Liver (tissue), 9 donors: ENCODE results near the gene BID. TPM values are rescaled to one million over a fixed set of nuclear protein-coding genes. Genes with fewer than 3 reads are reported as not detected.

Experiments used
- DNase-seq: peaks from one replicate; pipeline ENCODE4 v3.0.0-alpha.2; 2017; ENCODE audit warnings: low spot score
- H3K27ac ChIP-seq, 2 donors: one replicate each; pipeline ENCODE4 v1.7.0; 2013; ENCODE audit warnings: inconsistent platforms in 2 of 2, low read length in 2 of 2, control low read depth in 1 of 2, low read depth in 1 of 2, mild to moderate bottlenecking in 1 of 2
- H3K27me3 ChIP-seq, 4 donors: one replicate each; pipeline versions ENCODE4 v1.6.1 to v1.7.0; 2013; ENCODE audit warnings: low read length in 3 of 4, inconsistent platforms in 1 of 4, mild to moderate bottlenecking in 1 of 4, moderate library complexity in 1 of 4; ENCODE audit not compliant: control insufficient read depth in 4 of 4, insufficient read depth in 4 of 4
- H3K36me3 ChIP-seq, 4 donors: one replicate each; pipeline versions ENCODE4 v1.6.1 to v1.7.0; 2013; ENCODE audit warnings: low read length in 3 of 4, mild to moderate bottlenecking in 3 of 4, low read depth in 1 of 4, moderate library complexity in 1 of 4; ENCODE audit not compliant: control insufficient read depth in 4 of 4, insufficient read depth in 3 of 4
- H3K4me1 ChIP-seq, 4 donors: one replicate each; pipeline versions ENCODE4 v1.6.1 to v1.7.0; 2013; ENCODE audit warnings: low read length in 3 of 4, mild to moderate bottlenecking in 3 of 4, moderate library complexity in 1 of 4; ENCODE audit not compliant: control insufficient read depth in 4 of 4, insufficient read depth in 4 of 4
- H3K4me3 ChIP-seq, 3 donors: one replicate each; pipeline versions ENCODE4 v1.6.1 to v1.7.0; 2013; ENCODE audit warnings: low read length in 3 of 3, control low read depth in 1 of 3, low read depth in 1 of 3, mild to moderate bottlenecking in 1 of 3
- H3K9ac ChIP-seq, 2 donors: one replicate each; pipeline ENCODE4 v1.7.0; 2013; ENCODE audit warnings: low read length in 2 of 2, mild to moderate bottlenecking in 2 of 2, moderate library complexity in 2 of 2, control low read depth in 1 of 2, low read depth in 1 of 2
- H3K9me3 ChIP-seq, 4 donors: one replicate each; pipeline versions ENCODE4 v1.6.1 to v1.7.0; 2013; ENCODE audit warnings: low read length in 3 of 4; ENCODE audit not compliant: control insufficient read depth in 4 of 4
- EGR1 ChIP-seq, 2 donors: IDR thresholded peaks; 2 replicates each; pipeline ENCODE4 v1.6.1; 2016 to 2018; ENCODE audit warnings: antibody characterized with exemption in 2 of 2, low read depth in 2 of 2
- FOXA1 ChIP-seq: IDR thresholded peaks from 2 replicates; pipeline ENCODE4 v1.6.1; 2016; ENCODE audit warnings: antibody characterized with exemption
- FOXA2 ChIP-seq: IDR thresholded peaks from 2 replicates; pipeline ENCODE4 v1.6.1; 2016; ENCODE audit warnings: antibody characterized with exemption
- GABPA ChIP-seq, 2 donors: IDR thresholded peaks in 1 of 2; conservative IDR thresholded peaks in 1 of 2; 2 replicates each; pipeline ENCODE4 v1.6.1; 2016; ENCODE audit warnings: antibody characterized with exemption in 2 of 2, mild to moderate bottlenecking in 1 of 2, moderate library complexity in 1 of 2
- HNF4A ChIP-seq, 2 donors: conservative IDR thresholded peaks; 2 replicates each; pipeline ENCODE4 v1.6.1; 2016; ENCODE audit warnings: antibody characterized with exemption in 2 of 2, mild to moderate bottlenecking in 2 of 2
- HNF4G ChIP-seq: IDR thresholded peaks from 2 replicates; pipeline ENCODE4 v1.6.1; 2016; ENCODE audit warnings: antibody characterized with exemption
- JUND ChIP-seq, 2 donors: IDR thresholded peaks; 2 replicates each; pipeline ENCODE4 v1.6.1; 2016; ENCODE audit warnings: antibody characterized with exemption in 2 of 2
- MAX ChIP-seq: IDR thresholded peaks from 2 replicates; pipeline ENCODE4 v1.6.1; 2016; ENCODE audit warnings: antibody characterized with exemption
- NR2F2 ChIP-seq: IDR thresholded peaks from 2 replicates; pipeline ENCODE4 v1.6.1; 2016; ENCODE audit warnings: antibody characterized with exemption
- RAD21 ChIP-seq, 2 donors: IDR thresholded peaks; 2 replicates each; pipeline ENCODE4 v1.6.1; 2016; ENCODE audit warnings: antibody characterized with exemption in 2 of 2, mild to moderate bottlenecking in 2 of 2
- RXRA ChIP-seq, 2 donors: IDR thresholded peaks; 2 replicates each; pipeline ENCODE4 v1.6.1; 2017 to 2018; ENCODE audit warnings: antibody characterized with exemption in 2 of 2, mild to moderate bottlenecking in 1 of 2
- SP1 ChIP-seq: IDR thresholded peaks from 2 replicates; pipeline ENCODE4 v1.6.1; 2018; ENCODE audit warnings: antibody characterized with exemption, mild to moderate bottlenecking
- TAF1 ChIP-seq: conservative IDR thresholded peaks from 2 replicates; pipeline ENCODE4 v1.6.1; 2016; ENCODE audit warnings: antibody characterized with exemption, mild to moderate bottlenecking
- ZBTB33 ChIP-seq: IDR thresholded peaks from 2 replicates; pipeline ENCODE4 v1.6.1; 2016; ENCODE audit warnings: antibody characterized with exemption
- WGBS: extraction: QIAGEN DNeasy Blood & Tissue Kit; methylation state at CpG from one replicate; pipeline ENCODE4 v1.1.7; 2013; 5-methylcytosine and 5-hydroxymethylcytosine counted together
- polyA plus RNA-seq, 2 donors: library from polyadenylated mRNA; stranded (reverse) in 1 of 2; unstranded in 1 of 2; fragments of 200-250 nt in 1 of 2; fragments of >200 nt in 1 of 2; fragmentation: Nextera tagmentation in 1 of 2; extraction: Ambion mirVana in 1 of 2; gene quantifications; one replicate each; pipeline versions ENCODE4 v1.2.1 to v1.2.3, GENCODE V29; 2013 to 2015
- total RNA-seq, 2 donors: library from RNA; depleted of rRNA; stranded (reverse); fragments of >200 nt; gene quantifications; one replicate each; pipeline ENCODE4 v1.2.3, GENCODE V29; 2014
- donor health status: healthy.
- donor health status: healthy.
- donor health status: healthy.
- donor health status: healthy.
- donor health status: healthy.

BID gene
- total and polyA plus RNA-seq, 4 donors = 28.7 to 66.9 (median 52.6) TPM

GRCh38 chr22:17807086-17807485, 32.8 kb upstream of the BID start:
- H3K27ac ChIP-seq = peak overlapping the region; percentile 64 to 71
- peaks cover 2 to 48% (median 20%) of the 10 kb centered on the region in 4 donors for H3K36me3 ChIP-seq
- no peak for TF ChIP-seq RXRA (IDR thresholded peaks at IDR 0.05)
- no peak for TF ChIP-seq HNF4G
- no peak for TF ChIP-seq NR2F2
- TF ChIP-seq FOXA2 = no peak
- no peak for TF ChIP-seq HNF4A (conservative IDR thresholded peaks at IDR 0.05)
- no peak for TF ChIP-seq RAD21 (IDR thresholded peaks at IDR 0.05)
- no peak for TF ChIP-seq ZBTB33
- no peak for TF ChIP-seq GABPA (IDR thresholded peaks at IDR 0.05 in 1 of 2, conservative IDR thresholded peaks at IDR 0.05 in 1 of 2)
- TF ChIP-seq FOXA1 = no peak
- no peak for TF ChIP-seq MAX
- no peak overlapping the region for H3K4me3 ChIP-seq
- peaks cover 5 to 29% (median 22%) of the 10 kb centered on the region in 4 donors for H3K4me1 ChIP-seq
- no peaks in the 10 kb centered on the region for H3K9me3 ChIP-seq
- 94% methylated on average over 10 of the region's 10 CpGs for WGBS
- no peaks in the 10 kb centered on the region for H3K27me3 ChIP-seq
- peak overlapping the region in 1 of 2 donors; percentile 7 for H3K9ac ChIP-seq
- DNase-seq = no peak

- Histone ChIP-seq H3K9me3 (no peaks in the 10 kb centered on the region), H3K36me3 (peaks cover 2 to 42% (median 17%) of the 10 kb centered on the region in 4 donors), H3K27me3 (no peaks in the 10 kb centered on the region), H3K9ac (peak overlapping the region in 1 of 2 donors; percentile 7), H3K4me1 (peaks cover 5 to 29% (median 22%) of the 10 kb centered on the region in 4 donors), H3K27ac (peak overlapping the region; percentile 64 to 71), H3K4me3 (no peak overlapping the region)
- no peak for DNase-seq
- TF ChIP-seq HNF4G (no peak), SP1 (peak; percentile 23), JUND (IDR thresholded peaks at IDR 0.05) (peak in 1 of 2 donors; percentile 21), HNF4A (conservative IDR thresholded peaks at IDR 0.05) (peak in 1 of 2 donors; percentile 19), NR2F2 (no peak), TAF1 (no peak)
- 31% methylated on average over 2 of the region's 2 CpGs for WGBS
These were observed 32.2 kb upstream of the BID start for GRCh38 chr22:17806437-17806836.

GRCh38 chr22:17804331-17805080, 30.2 kb upstream of the BID start:
- peaks cover 2 to 31% (median 13%) of the 10 kb centered on the region in 4 donors for H3K36me3 ChIP-seq
- H3K27me3 ChIP-seq = no peaks in the 10 kb centered on the region
- no peak for TF ChIP-seq GABPA (IDR thresholded peaks at IDR 0.05 in 1 of 2, conservative IDR thresholded peaks at IDR 0.05 in 1 of 2)
- TF ChIP-seq JUND (IDR thresholded peaks at IDR 0.05) = no peak
- TF ChIP-seq FOXA1 = no peak
- no peak for TF ChIP-seq EGR1 (IDR thresholded peaks at IDR 0.05; ENCODE audit: low read depth in 2 of 2)
- no peak overlapping the region for H3K9ac ChIP-seq
- no peak overlapping the region for H3K4me3 ChIP-seq
- 94% methylated on average over 22 of the region's 22 CpGs for WGBS
- H3K4me1 ChIP-seq = peaks cover 10 to 42% (median 35%) of the 10 kb centered on the region in 4 donors
- H3K27ac ChIP-seq = no peak overlapping the region
- H3K9me3 ChIP-seq = no peaks in the 10 kb centered on the region
- no peak for DNase-seq
